ENCODE results near the gene KITLG. TPM values are rescaled to one million over a fixed set of nuclear protein-coding genes. Genes with fewer than 3 reads are reported as not detected.

The KITLG gene
- total and polyA plus RNA-seq, 2 of the 8 experiments (the other 6 are each of a cell fraction or from before 2014, with no cell fraction given), result 1.3 to 7.8 TPM

DNA sequence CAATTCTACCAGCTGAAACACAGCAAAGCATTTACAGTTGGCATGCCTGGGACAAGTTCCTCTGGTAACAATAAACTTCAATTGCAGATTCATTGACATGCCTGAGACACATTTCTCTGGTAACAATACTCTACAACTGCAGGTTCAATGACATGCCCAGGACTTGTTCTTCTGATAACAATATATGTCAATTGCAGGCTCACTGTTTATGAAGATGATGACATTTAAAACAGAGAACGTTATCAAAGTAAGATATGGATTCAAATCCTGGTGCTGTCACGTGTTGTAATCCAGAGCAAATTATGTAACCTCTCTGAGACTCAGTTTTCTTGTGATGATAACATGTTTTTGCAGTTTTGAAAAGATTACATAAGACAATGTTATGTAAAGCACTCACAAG lies 20.5 kb downstream of the KITLG start:
- Histone ChIP-seq H2AFZ (ENCODE audit: low read length) (no peak overlapping the region), H3K79me1 (ENCODE audit: low read depth, low read length) (no peaks in the 10 kb centered on the region), H4K5ac (ENCODE audit: insufficient read length, low read depth, low read length) (peak overlapping the region; percentile 96), H4K91ac (replicated peaks; ENCODE audit: insufficient read length, low read length) (no peak overlapping the region), H2AK5ac (ENCODE audit: low read depth, low read length) (no peak overlapping the region), H3K4me3 (ENCODE audit: extremely low read depth in 1 of 4, insufficient read depth in 2 of 4, low read depth in 3 of 4, low read length in 4 of 4) (no peak overlapping the region), H4K8ac (ENCODE audit: extremely low read depth, insufficient read depth, low read length) (no peak overlapping the region), H3K36me3 (ENCODE audit: control insufficient read depth in 2 of 4, insufficient read depth in 4 of 4, low read length in 3 of 4) (no peaks in the 10 kb centered on the region), H3K4me2 (ENCODE audit: insufficient read depth in 1 of 2, low read depth in 2 of 2, low read length in 2 of 2) (no peak overlapping the region), H3K4ac (replicated peaks; ENCODE audit: insufficient read length, low read depth, low read length) (peak overlapping the region; percentile 44), H2BK12ac (ENCODE audit: low read depth, low read length) (no peak overlapping the region), H3K56ac (replicated peaks; ENCODE audit: insufficient read length, low read depth, low read length) (no peak overlapping the region), H3K27me3 (replicated peaks in 1 of 4; ENCODE audit: control insufficient read depth in 3 of 4, extremely low read depth in 1 of 4, insufficient read depth in 3 of 4, low read length in 3 of 4) (no peaks in the 10 kb centered on the region), H3K14ac (ENCODE audit: insufficient read length) (no peak overlapping the region), H3K23ac (ENCODE audit: insufficient read length) (no peak overlapping the region), H2BK5ac (ENCODE audit: low read depth, low read length) (no peak overlapping the region), H3K27ac (ENCODE audit: low read depth, low read length) (no peak overlapping the region), H2BK120ac (replicated peaks; ENCODE audit: low read depth, low read length) (no peak overlapping the region), H2BK15ac (ENCODE audit: low read length) (no peak overlapping the region), H3K18ac (ENCODE audit: extremely low read depth, low read length) (no peak overlapping the region), H4K20me1 (replicated peaks in 1 of 2; ENCODE audit: control insufficient read depth in 1 of 2, insufficient read depth in 2 of 2, low read length in 2 of 2) (no peaks in the 10 kb centered on the region), H2BK20ac (ENCODE audit: low read length) (no peak overlapping the region), H3K4me1 (replicated peaks in 1 of 4; ENCODE audit: control insufficient read depth in 3 of 4, insufficient read depth in 4 of 4, low read length in 3 of 4) (peaks cover 0 to 5% (median 2%) of the 10 kb centered on the region in 4 experiments; a peak in 2 of 7 replicates), H3K9ac (replicated peaks in 1 of 4; ENCODE audit: extremely low read depth in 1 of 4, low read depth in 3 of 4, low read length in 3 of 4) (no peak overlapping the region), H3K9me3 (ENCODE audit: insufficient read depth in 2 of 2, low read depth in 1 of 2, low read length in 1 of 2) (no peaks in the 10 kb centered on the region), H3K23me2 (ENCODE audit: low read depth, low read length) (no peaks in the 10 kb centered on the region), H3K79me2 (ENCODE audit: control insufficient read depth in 1 of 2, insufficient read depth in 2 of 2, low read length in 2 of 2) (no peaks in the 10 kb centered on the region; a peak in 1 of 4 replicates)
- TF ChIP-seq JUN (IDR thresholded peaks at IDR 0.05; ENCODE audit: low read depth, low read length) (no peak), ZNF274 (IDR thresholded peaks at IDR 0.05; ENCODE audit: borderline replicate concordance, extremely low read depth, low read length) (no peak), KDM4A (IDR thresholded peaks at IDR 0.05; ENCODE audit: low read depth, low read length, severe bottlenecking) (no peak), SRF (IDR thresholded peaks at IDR 0.05; ENCODE audit: low read depth, low read length) (no peak), YY1 (IDR thresholded peaks at IDR 0.05; ENCODE audit: low read depth, low read length) (no peak), RBBP5 (IDR thresholded peaks at IDR 0.05; ENCODE audit: borderline replicate concordance, low read depth, low read length) (no peak), TEAD4 (IDR thresholded peaks at IDR 0.05; ENCODE audit: low read depth, low read length) (no peak), RNF2 (IDR thresholded peaks at IDR 0.05; ENCODE audit: borderline replicate concordance, low read depth, low read length, missing control alignments, poor library complexity, severe bottlenecking) (no peak), TCF12 (IDR thresholded peaks at IDR 0.05; ENCODE audit: low read depth, low read length) (no peak), SIN3A (conservative IDR thresholded peaks at IDR 0.05 in 1 of 2, IDR thresholded peaks at IDR 0.05 in 1 of 2; ENCODE audit: low read depth in 1 of 2, low read length in 2 of 2) (no peak), CBX5 (IDR thresholded peaks at IDR 0.05; ENCODE audit: low read depth, low read length) (no peak), GTF2F1 (IDR thresholded peaks at IDR 0.05; ENCODE audit: borderline replicate concordance, low read depth, low read length) (no peak)
- TF ChIP-seq, protein P1, sequence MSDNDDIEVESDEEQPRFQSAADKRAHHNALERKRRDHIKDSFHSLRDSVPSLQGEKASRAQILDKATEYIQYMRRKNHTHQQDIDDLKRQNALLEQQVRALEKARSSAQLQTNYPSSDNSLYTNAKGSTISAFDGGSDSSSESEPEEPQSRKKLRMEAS (IDR thresholded peaks at IDR 0.05), result no peak
- 72% methylated on average over 2 of the region's 2 CpGs; no CpG with 5 or more reads in 1 of the 2 experiments for WGBS, 2 experiments (ENCODE audit: extremely low coverage in 1 of 2, insufficient coverage in 1 of 2, insufficient read length in 1 of 2, insufficient replicate concordance in 2 of 2, low coverage in 1 of 2, low lambda C conversion rate in 2 of 2, missing lambda C conversion rate in 1 of 2)
- POLR2A ChIA-PET (ENCODE audit: partially characterized antibody), result interaction anchor here (1.5 kb wide), 1 partner anchor 18 kb away, joined by 3 read pairs; no protein-coding TSS in a partner anchor
- CTCF ChIA-PET (ENCODE audit: partially characterized antibody), result interaction anchor here (0.6 to 0.7 kb wide), 2 partner anchors 19 to 99 kb away, joined by 3 read pairs; no protein-coding TSS in a partner anchor
- DNase-seq (ENCODE audit: low read depth in 1 of 2, low spot score in 2 of 2) (no peak), FAIRE-seq (no peak)
